ENCODE measurements around the gene BEST1.

The BEST1 gene

GRCh38 chr11:62012451-62012831, 62.3 kb downstream of the BEST1 start:
- Mint-ChIP-seq H3K4me3 (no peak overlapping the region), H3K9me3 (peaks cover 2% of the 10 kb centered on the region), H3K27ac (no peak overlapping the region), H3K36me3 (no peaks in the 10 kb centered on the region), H3K4me1 (no peaks in the 10 kb centered on the region), H3K27me3 (peaks cover 5% of the 10 kb centered on the region)
- DNase-seq (ENCODE audit: low spot score in 2 of 2) (no peak), ATAC-seq (ENCODE audit: low read depth) (no peak)

DNA sequence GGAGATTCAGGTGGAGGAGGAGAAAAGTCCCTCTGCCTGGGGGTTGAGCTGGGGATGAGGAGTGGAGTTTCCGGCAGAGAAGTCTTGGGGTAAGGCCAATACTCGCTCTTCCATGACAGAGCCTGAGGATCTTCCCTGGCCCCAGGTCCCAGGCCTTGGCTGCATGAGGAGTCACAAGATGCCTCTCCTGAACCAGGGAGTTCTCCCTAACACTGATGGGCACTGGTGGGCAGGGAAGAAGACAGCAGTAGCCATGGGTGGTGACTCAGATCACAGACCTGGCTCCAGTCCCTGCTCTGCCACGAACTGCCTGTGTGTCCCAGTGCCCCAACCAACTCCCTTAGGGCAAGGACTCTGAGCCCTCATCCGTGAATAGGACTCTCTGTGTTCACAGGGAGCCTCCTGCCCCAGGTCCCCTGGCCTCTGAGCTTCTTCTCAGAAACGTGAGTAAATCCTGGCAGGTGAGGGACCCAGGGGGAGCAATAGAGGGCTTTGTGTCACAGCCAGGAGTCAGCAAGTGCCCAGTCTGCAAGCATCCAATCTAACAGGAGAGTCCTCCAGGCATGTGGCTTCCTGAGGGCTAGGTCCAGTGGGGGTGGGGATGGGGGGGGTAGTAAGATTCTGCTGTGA, 62.8 kb downstream of the BEST1 start:
- ATAC-seq (ENCODE audit: low read depth) = no peak
- no peak for DNase-seq (ENCODE audit: low spot score in 2 of 2)
- Mint-ChIP-seq H3K27me3 (peaks cover 3% of the 10 kb centered on the region), H3K4me3 (no peak overlapping the region), H3K27ac (no peak overlapping the region), H3K36me3 (no peaks in the 10 kb centered on the region), H3K9me3 (no peaks in the 10 kb centered on the region), H3K4me1 (no peaks in the 10 kb centered on the region)
